GM04503 (cell line): Measurements from ENCODE around the gene FAIM2.

Experiments used
- DNase-seq: peaks from one replicate; pipeline ENCODE4 v3.0.0-alpha.2; 2012; ENCODE audit warnings: low read depth

FAIM2 gene

DNA sequence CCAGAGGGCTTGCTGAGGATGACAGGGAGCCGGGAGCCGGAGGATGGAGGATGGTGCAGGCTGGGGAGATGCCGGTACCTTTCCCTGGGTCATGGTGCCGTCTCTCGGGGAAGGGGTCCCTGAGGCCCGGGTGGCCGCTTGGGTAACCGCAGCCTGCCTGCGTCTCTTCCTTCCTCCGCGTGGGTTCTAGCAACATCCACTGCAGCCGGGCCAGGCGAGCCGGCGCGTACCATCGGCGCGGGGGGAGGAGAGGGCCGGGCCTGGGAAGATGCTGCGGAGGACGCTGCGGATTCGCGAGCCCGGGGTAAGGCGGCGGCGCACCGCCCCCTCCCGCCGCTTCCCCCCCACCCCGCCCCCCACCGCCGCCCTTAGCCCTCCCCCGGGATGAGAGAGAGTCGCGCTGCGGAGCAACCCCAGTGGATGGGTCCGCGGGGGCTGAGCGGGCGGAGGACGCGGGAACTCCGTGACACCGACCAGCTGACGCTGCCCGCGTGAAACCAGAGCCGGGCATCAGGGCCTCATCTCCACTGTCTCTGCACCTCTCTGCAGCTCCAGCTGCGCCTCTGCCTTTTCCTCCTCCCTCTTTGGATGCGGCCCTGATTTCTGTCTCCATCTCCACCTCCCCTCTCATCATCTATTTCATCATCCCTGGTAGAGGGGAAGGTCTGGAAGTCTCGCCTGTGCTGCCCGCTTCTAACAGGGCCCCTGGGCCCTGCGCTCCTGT lies at the start of gene FAIM2:
FAIM2 (minus strand) TSS at position 201 of the 724 bp plus-strand sequence; CDS start at position 93, 108 bp downstream.
- DNase-seq: peak; percentile 17

DNA sequence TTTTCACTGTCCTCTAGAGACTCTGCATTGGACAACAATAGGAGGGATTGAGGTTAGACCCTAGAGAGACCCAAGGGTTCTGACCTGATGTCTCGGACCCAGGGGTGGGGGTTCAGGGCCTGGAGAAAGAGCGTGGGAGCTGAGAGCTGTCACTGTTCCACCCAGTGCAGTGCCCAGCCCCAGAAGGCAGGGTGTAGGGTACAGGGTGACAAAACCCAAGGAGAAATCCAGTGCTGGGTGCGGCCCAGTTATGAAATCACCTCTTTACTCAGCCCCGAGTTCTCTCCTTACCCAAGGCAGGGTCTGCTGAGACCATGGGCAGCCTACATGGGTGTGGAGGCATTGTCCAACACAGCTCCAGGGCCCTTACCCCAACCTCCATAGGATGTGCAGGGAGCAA lies 49.5 kb upstream of the FAIM2 start:
- no peak for DNase-seq

DNA sequence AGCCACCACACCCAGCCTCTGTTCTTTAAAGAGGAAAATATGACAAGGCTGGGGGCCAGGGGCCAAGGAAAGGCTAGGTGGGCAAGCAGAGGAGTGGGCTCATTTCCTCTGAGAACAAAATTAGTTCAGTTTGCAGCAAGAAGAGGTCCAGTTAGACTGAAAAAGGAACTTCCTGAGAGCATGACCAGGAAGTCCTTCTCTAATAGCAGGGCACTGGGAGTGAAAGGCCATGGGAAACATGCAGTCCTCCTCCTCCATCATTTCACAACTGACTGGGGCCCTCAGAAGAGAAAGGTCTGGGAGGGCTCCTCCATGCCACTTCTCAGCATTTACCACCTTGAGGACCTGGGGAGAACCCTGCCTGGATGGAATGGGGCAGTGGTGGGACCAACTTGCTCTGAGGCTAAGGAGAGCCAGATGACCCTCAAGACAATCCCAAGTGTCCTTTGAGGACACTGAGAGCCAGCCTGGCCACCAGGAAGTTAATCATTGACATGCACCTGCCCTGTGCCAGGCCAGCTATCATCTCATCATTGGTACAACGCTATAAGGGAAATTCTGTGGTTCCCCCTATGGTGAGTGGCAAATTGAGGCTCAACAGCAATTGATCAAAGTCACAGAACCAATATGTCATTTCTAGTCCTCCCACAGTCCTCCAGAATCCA lies 48.8 kb upstream of the FAIM2 start:
- no peak for DNase-seq

DNA sequence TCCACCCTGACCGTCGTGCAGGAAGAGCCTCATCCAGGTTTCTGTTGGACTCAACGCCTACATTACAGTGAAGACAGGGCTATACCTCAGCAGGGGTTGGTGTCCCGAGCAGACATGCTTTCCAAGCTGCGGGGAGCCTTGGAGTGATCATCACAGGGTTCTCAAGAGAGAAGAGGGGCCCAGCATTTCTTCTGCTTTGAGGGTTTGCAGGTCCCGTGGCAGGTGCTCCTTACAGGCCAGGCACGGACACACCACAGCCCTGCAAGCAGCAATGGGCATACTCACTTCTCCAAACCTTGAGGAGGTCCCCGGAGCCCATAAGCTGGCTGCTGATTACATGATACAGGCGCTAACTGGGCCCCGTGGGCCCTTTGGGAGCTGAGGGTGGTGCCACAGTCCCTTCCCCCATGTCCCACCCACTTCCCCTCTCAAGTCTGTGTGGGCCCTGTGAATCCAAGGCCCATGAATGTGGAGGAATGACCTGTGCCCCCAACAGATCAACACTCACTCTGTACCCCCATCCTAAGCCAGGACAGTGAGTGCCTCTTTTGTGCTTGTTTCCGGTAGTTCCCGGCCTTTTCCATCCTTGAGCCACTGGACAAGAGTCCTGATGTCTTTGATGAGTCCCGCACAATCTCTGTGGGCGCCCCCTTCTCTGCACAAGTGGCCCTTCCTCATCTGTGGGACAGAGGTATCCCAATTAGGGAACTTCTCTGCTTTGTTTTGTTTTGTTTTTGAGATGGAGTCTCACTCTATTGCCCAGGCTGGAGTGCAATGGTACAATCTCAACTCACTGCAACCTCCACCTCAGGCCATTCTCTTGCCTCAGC lies 47.9 kb upstream of the FAIM2 start:
- DNase-seq: no peak

DNA sequence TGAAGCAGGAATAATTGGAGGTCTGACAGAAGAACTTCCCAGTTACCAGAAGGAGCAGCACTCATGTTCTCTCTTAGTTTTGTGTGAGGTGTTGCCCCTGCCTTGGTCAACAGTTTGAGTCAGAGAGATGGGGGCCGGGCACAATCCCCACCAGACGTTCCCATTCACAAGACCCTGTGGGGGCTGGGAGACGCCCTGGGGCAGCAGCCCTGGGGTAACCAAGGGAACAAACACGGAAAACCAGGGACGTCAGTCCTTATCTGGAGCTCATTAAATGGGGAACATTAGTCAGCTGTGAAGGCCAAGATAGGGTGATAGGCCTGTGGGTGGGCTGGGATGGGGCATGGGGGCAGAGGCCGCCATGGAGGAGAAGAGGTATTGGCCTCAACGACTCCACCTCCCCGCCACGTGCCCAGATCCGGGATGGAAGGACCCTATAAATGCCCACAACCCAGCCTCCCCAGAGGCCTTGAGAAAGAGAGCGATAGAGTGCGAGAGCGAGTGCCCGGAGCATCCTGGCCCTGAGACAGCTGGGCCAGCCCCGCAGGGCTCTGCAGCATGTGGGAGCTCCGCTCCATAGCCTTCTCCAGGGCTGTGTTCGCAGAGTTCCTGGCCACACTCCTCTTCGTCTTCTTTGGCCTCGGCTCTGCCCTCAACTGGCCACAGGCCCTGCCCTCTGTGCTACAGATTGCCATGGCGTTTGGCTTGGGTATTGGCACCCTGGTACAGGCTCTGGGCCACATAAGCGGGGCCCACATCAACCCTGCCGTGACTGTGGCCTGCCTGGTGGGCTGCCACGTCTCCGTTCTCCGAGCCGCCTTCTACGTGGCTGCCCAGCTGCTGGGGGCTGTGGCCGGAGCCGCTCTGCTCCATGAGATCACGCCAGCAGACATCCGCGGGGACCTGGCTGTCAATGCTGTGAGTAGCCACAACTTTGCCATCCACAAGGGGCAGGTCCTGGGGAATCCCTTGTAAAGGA lies 46.9 kb upstream of the FAIM2 start, which contains the start of gene AQP2:
AQP2 (plus strand) TSS at position 465 of the 979 bp plus-strand sequence; CDS start at position 559, 94 bp downstream.
- DNase-seq: no peak

DNA sequence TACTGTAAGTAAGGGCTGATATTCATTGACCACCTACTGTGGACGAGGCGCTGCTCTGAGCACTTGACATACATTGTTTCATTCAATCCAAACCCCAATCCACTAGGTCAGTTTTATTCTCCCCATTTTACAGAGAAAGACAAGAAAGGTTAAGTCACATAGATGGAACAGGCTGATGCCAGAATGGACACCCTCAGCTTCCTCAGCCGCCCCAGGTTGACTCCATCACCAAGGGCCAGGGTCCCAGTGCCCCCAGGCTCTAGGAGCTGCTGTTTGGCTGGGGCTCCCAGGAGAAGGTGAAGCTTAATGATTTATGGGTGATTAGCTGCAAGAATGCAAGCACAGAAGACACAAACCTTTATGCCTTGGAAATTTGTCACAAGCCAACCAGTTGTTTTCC lies 46.2 kb upstream of the FAIM2 start:
- no peak for DNase-seq

DNA sequence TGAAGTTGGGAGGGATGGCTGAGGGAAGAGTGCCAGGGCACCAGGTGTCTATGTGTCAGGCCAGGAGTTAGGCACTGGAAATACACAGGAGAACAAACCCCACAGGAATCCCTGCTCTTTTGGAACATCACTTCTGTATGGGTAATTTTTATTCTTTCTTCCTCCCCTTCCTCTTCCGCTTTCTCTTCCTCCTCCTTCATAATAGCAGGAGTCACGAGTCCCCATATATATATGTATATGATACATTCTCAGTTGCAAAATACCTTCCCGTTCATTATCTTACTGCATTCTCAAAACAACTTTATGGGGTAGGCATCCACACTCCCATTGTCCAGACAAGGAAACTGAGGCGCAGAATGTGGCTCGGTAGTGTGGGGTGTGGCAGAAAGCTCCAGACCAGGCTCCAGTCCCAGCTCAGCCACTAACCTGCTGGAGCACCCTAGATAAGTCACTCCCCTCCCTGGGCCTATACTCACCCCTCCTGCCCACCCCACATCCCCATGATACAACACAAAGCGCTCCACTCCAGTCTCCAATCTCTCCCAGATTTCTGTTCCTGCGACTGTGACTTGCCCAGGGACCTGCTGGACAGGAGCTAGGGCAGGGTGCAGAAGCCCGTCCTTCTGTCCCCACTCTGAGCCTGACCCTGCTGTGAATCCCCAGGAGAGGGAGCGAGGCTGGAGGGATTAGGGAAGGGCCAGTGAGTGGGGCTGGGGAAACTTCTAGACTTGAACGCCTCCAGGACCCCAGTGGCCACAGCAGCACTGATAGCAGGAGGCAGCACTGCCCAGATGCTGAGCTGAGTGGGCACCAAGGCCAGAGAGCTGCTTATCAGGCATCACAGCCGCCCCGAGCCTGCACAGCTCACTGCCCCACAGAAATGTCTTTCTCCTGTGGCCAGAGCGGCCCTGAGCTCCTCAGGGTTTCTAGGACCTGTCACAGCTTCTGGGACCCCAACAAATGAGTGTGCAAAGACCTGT lies 45.5 kb upstream of the FAIM2 start:
- no peak for DNase-seq

DNA sequence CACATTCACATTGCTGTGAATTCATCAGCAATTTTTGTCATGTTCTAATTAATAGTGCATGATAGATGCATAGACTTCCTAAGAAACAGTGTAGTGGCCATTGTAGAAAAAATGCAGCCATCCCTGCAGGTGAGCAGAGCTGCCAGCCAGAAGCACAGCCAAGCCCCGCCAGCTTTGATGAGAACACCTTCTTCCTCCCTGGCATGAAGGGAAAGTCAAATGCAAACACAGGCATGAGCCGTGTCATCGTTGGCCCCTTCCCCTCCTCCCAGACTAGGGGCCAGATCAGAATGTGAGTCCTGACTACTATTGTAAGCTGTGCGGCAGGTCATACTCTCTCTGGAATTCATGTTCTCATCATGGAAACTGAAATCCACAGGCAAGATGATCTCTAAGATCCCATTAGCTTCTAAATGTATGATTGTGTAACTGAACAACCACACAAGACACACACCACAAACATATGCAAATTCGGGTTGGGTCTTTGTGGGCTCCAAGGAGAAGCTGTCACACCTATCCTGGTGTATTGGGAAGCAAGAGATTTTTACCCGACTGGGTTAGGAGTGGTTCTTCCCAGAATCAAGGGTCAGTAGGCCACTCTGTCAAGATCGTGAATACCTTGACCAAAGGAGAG lies 44.0 kb upstream of the FAIM2 start:
- DNase-seq: no peak

DNA sequence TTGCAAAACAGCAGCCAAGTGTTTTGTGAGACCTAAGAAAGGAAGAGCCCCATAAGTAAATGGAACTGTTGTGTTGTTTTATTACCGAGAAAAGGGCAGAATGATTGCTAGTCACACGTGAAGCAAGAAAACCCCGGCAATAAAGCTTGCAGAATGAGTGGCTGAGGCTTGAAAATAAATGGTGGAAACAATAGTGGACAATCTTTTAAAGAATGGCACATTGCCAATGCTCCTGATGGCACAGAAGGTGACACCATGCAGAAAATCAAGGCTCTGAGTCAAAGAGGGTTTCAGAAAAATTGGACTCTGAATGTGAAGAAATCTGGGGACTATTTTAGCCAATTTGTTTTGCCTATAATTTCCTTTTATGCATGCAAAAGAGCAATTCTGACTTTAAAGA lies 42.8 kb upstream of the FAIM2 start:
- DNase-seq: no peak

DNA sequence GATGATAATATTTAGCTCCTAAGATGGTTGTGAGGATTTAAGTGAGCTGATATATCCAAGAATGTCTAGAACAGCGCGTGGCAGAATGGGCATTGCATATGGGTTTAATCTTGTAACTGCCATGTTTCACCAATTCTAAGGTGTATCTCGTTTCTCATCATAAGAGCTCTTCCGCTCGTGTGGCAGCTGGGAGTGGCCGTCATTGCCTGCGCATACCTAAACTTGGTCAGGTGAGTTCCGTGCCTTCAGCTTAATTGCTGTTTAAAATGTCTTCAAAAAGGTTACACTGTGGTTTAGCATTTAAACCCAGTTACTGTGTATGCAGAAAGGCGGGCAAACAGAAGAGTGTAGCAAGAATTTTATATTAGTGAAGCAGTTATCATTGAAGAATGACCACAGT lies 42.4 kb upstream of the FAIM2 start:
- no peak for DNase-seq

DNA sequence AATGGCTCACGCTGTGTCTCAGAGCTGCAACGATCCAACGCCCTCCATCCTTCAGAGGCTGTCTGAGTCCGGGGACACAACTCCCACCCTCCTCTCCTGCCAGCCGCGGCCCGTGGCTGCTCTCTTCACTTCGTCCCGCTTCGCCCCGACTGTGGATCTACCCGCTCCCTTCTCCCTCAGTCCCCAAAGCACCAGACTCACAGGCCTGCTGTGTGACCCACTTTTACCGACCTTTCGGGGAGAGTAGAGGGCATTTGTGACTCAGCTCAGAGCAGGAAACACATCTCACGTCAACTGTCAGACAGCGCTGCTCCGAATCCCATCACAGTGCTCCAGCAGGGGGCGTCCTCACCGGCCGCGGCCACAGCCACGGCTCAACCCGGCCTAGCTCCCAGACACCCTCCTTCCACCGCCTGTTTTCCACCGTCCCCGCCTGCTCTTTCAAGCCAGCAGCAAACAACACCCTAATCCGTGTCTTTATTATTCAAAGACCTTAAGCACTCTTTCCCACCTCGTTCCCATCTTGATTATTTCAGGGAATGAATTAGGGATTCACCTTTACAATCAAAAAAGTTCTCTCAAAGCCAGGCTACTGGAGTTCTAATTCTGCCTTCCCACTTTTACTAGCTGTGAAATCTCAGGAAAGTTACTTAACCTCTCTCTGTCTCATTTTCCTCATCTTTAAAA lies 41.8 kb upstream of the FAIM2 start:
- peak; percentile 12 for DNase-seq

DNA sequence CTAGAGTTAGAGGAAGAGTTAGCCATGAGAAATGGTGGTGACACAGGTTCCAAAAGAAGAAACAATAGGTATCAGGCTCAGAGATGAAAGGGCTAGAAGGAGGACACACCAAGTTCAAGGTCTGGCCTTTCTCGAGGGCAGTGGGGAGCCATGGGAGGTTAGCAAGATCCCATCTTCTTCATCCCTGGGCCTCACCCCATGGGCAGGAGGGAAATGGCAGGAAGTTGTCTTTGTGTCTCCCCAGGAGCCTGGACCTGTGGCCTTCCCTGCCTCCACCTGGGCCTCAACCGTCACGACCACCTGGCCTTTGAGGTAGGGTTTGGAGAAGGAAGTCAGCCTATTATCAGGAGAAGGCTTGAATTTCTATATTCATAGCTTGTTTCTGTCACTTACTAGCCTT lies 41.0 kb upstream of the FAIM2 start:
- no peak for DNase-seq

DNA sequence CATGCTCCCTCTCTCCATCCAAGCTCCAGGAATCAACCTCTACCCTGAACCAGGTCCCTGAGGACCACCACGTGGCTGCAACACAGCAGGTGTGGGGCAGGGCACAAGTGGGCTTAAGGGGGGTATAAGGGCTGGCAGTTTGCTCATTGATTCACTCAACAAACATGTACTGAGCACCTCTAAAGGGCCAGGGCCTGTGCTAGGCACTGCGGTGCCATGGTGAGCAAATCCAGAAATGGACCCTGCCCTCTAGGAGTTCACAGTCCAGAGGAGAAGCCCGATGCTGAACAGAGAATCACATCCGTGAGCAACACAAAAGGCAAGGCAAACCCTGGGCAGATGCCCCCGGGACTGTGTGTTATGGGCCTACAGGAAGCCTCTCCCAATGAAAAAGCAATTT lies 40.3 kb upstream of the FAIM2 start:
- DNase-seq: no peak

DNA sequence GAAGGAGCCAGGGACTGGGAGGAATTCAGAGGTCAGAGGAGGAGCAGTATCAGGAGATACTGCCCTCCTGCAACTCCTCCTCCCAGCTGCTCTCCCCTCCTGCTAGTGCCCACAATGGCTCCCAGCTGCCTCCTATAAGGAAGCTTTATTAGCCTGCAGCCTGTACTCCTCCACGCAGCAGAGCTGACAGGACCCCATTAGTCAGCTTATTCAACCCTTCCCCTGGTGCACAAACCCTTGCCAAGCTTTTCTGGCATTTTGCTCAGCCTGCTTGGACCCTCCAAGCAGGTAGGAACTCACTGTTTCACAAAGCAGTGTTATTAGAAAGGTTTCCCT lies 39.9 kb upstream of the FAIM2 start:
- DNase-seq: no peak

DNA sequence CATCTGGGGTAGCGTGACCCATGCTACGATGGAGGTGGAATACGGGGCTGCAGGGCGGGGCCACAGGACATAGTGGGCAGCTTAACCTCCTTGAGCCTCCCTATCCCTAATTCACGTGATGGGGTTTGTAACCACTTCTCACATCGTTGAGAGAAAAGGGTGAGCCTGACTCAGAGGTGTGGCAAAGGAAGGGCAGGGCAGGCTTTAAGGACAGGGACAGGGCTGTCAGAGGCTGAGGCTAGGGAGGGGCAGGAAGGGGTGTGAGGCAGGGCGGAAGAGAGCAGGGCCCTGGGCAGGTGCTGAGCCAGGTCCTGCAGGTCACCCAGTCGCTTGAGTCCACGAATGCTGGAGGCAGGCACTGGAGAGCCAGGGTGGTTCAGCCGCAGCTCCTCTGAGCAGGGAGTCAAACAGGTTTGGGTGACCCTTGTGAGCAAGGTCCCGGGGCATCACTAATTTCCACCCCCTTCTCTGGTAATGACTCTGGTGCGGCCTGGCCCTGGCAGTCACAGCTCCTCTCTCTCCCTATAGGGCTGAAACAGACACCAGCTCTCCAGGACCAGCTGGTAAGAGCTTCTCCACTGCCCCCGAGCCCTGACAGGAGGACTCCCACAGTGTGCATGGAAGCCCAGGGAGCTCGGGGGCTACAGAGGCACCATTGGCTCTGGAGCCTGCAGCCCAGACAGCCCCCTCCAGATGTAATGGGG lies 39.4 kb upstream of the FAIM2 start:
- DNase-seq: no peak

DNA sequence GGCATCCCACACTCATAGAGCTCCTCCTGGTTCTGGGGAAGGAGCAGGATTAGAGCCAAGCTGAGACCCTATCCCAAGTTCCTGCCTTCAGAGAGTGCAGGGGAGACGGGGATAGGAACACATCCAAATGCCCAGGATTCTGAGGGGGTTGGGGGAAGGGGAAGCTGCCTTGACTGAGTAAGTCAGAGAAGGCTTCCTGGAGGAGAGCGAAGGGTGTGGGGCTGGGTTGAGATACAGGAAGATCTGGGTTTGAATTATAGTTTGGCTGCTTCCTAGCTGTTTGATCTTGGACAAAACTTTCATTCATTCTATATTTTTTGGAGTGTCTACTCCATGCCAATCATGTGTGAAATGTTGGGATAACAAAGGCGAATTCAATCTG lies 38.8 kb upstream of the FAIM2 start:
- DNase-seq: no peak

DNA sequence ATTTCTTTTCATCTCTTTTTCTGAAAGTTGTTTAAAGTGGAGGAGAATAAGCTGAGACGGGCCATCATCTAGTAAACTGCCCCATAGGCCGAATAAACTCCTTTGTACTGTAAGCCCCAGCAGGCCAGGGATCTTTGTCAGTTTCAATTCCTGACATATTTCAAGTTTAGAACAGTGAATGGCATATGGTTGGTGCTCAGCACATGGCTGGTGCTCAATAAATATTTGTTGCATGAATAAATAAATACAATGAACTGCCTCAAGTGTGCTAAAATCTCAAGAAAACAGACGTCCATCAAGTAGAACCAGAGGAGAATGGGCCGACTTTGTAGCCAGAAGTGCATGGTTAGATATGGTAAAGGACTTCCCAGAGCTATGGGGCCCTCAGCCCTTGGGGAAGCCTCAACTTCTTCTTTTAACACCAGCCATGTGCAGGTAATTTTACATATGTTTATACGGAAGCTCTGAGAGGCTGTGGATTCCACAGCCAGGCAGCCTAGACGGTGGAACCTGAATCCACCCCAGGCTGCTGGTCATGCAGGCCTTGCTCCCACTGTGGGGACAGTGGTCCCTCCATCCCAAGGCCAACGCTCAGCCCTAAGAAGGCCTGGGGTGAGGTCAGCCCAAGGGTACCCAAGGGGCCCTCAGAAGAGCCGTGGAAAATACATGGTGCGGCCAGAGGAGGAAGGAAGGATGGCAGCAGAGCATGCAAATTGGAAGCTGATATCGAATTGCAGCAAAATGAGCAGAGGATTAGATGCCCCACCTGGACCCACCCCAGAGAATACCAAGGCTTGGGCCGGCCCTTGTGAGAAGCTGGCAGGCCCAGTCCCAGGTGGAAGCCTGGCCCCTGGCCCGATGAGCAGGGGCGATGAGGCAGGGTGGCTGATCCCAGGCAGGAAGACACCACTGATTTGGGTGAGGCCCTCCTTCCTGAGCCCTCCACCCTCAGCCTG lies 38.1 kb upstream of the FAIM2 start:
- DNase-seq: no peak

DNA sequence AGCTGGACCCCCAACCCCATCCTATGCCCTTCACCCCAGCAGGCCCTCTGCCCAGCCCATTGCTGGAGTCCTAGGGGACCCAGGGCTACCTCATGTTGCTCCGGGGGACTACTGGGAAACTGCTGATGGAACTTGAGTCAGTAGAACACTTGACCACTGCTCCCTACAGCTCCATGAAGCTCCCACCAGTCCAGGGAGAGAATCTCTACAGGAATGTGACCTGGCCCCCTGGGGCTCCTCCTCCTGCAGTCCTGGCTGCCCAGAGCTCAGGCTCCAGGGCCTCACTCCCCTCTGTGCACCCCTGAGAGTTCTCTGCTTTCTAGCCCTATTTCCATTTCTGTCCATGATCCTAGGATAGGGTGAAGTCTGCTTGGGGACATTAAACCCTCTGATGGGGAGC lies 36.0 kb upstream of the FAIM2 start:
- no peak for DNase-seq
